NCI-H226 (cell line): ENCODE measurements around the gene STARD4.

Source experiments
- DNase-seq: peaks from one replicate; pipeline ENCODE4 v3.0.0-alpha.2; 2015

The STARD4 gene

DNA sequence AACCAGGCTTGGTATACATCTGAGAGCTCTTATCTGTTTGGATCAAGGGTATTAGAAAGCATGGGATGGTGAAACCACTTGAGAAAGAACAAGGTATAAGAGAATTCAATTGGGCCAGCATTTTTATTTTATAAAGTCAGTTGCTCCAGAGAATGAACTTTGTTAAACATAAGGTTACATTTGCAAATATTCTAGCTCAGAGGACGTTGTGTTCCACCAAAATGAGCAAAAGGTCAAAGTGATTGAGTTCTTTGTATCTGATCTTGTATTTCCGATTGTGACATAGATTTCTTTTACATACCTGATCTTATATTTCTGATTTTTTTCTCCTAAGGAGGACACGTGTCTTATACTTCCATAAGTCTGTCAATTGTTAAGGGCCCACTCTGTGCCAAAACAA, 8.6 kb upstream of the STARD4 start:
- DNase-seq = no peak

DNA sequence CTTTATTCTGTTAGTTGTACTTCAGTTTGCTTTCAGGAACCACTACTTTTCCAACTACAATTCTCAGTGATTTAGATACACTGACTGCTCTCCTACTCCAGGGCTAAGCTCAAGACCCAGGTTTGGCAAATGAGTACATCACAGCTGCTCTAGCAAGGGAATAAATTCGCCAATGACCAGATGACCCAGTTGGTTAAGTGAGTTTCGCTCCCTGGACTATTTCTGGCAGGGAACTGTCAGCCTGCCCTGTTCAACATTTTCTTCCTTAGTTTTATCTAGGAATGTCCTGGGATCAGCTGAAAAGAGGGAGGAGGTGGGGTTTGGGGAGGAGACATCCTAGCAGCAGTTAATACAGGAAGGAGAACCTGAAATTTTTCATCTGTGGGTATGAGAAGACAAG, 6.4 kb upstream of the STARD4 start:
- peak; percentile 16 for DNase-seq

DNA sequence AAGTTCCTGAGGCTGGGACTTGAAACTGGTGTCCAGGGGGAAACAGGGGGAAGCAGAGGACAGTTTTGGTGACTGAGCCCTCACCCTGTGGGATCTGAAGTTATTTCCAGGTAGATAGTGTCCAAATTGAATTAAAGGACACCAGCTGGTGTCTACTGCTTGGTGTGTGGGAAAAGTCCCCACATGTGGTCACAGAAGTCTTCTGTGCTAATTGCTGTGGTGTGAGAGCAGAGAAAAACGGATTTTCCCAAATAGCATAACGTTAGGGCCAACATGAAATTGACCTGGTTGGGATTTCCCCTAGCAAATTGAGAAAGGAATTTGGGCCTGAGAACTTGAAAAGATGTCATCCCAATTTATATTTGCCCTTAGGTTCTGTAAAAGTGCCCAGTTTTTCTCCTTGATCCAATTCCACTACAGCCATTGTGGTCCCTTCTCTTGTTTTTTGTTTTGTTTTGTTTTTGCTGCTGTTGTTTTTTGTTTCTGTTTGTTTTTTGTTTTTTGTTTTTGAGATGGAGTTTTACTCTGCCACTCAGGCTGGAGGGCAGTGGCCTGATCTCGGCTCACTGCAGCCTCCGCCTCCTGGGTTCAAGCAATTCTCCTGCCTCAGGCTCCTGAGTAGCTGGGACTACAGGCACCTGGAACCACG, 5.6 kb upstream of the STARD4 start:
- DNase-seq = no peak

DNA sequence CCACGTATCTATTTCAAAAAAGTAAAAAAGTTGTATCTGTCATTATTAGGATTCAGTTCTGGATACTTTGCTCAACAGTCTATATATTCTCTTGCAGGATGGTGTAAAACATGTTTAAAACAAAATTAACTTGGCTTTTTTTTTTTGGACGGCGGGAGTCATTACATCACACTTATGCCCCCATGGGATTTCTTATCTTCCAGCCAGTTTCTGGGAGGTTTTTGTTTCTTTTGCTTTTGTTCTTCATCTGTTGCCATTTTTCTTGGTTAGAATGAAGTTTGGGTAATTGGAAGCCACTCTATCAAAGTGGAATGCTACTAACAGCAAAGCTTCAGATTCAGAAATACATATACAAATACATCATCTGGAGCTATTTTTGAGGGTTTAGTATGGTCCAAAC, 1.8 kb upstream of the STARD4 start:
- no peak for DNase-seq

GRCh38 chr5:111513131-111513520, 791 bp upstream of the STARD4 start:
- DNase-seq = no peak

DNA sequence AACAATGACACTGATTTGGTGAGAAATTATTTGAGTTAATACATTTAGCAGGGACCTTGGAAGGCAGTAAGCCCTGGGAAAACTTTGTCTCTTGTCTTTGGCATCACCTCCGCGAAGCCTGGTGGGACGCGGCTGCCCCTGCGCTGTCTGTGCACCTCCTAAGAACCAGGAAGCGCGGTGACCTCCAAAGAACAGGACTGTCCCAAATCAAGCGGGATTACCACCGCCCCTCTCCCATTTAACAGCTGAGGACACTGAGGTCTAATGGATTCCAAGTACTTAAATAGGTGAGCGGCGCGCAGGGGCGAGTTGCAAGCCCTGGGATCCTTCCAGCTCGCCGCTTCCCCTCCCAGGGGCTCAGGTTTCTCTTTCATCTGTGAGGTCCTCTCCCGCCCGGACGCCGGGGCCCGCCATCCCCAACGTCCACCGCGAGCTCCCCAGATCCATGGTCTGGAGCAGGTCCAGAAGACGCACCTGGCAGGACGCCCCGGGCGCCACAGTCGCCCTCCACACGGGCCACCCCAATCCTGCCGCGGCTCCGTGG, 432 bp downstream of the STARD4 start:
- DNase-seq = peak; percentile 12

DNA sequence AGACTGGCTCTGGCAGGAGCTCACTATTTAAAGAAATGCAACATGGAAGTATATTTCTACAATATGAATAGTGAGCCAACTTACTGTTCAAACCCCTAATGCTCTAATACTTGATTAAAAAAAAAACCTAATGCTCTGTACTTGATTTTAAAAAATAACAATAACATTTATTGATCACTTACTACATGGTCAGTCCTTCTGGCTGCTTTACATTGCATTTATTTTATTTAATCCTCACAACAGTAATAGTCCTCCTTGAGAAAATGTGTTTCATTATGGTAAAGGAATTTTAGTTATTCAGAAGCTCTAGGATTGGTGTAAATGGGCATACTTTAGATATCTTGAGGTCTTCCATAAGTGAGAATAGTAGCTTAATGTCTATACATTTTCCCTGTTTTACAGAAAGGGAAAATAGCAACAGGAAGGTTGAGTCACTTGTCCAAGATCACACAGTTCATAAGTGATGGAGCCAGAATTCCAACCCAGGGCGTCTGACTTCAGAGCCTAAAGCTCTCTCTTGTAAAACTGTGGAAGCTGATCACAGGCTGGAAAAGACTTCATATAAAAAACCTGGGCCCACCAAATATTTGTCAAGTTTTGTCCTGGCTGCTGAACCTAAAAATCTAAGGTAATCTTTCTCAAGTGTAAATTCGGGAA, 1.0 kb downstream of the STARD4 start:
- DNase-seq = peak; percentile 13

- DNase-seq = no peak
These were observed 3.2 kb downstream of the STARD4 start for GRCh38 chr5:111509119-111509518.

DNA sequence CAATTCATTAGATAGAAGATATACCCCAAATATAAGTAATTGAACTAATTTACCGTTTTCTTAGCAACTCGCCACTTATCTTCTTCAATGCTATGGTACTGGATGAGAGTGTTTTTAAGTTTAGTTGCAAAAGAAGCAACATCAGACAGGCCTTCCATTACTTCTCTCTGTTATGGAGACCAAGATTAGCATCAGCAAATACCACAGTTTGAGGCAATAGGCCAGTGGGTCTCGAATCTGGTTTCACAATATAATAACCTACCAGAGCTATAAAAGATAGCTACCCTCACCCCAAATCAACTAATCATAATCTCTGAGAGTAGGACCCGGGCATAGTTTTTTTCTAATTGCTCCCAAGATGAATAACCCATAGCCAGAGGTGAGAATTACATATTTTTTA, 5.1 kb downstream of the STARD4 start:
- no peak for DNase-seq

DNA sequence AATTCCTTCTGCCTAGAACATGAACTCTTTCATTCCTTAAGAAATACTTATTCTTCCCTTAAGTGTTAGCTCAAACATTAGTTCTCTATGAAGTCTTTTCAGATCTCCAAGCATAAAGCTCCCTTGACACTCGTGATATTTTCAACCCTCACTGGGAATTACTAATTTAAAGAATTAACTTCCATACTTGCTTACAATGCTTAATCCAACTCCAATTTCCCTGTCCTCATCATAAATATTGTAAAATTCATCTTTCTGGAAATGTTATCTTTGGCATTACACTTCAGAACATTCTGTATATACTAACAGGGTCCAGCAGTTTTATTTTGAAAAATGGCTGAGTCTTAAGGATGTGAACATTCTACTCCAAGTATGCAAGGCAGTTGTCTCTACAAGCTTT, 7.2 kb downstream of the STARD4 start:
- DNase-seq = no peak

DNA sequence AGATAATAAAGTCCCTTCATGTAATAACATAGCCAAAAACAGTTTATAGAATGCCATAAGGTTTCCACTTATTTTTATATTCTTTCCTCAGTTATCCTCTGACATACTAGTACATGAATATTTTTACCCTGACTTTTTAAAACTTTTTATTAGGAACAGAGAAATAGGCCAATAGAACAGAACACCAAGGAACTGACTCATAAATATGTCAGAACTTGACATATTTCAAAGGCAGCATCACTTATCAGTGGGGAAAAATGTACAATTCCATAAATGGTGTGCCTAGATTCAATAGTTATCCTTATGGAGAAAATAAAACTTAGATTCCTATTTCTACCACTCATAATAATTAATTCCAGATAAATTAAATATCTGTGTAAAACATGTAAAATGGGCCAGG, 9.4 kb downstream of the STARD4 start:
- DNase-seq = no peak

DNA sequence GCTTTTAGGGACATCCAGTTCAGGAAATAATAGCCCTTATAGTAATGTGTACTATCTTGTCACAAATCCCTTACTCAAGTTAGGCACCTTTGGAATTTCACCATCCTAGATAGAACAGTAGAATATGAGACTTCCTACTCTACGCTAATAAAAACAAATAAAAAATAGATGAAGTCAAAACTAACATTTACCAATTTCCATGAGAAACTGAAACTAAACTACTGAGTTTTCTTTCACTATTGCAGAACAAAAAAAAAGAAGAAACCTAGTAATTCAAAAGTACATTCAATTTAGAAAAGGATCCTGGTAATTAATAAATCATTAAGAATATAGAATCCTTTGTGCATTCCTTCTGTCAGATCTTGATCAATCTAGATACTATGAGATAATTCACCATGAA, 14.0 kb downstream of the STARD4 start:
- no peak for DNase-seq

GRCh38 chr5:111495159-111495558, 17.2 kb downstream of the STARD4 start:
- DNase-seq = peak; percentile 33

GRCh38 chr5:111494355-111494999, 17.9 kb downstream of the STARD4 start:
- no peak for DNase-seq

DNA sequence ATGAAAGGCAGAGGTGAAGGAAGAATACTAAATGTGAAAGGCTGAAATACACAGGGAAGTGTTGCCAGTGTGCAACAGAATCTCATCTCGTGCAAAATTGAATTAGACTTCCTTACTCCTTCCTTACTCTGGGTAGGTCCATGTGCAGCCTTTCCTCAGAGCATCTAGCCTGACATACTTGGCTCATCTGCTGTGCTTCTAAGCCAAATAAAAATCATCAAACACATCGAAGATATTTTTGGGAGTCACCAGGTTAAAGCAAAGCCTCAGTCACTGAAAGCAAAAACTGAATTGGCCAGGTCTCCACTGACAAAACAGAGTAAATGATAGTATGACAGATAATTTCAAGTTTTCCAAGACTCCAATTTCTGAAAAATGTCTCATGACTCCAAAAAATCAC, 19.3 kb downstream of the STARD4 start:
- DNase-seq = no peak

DNA sequence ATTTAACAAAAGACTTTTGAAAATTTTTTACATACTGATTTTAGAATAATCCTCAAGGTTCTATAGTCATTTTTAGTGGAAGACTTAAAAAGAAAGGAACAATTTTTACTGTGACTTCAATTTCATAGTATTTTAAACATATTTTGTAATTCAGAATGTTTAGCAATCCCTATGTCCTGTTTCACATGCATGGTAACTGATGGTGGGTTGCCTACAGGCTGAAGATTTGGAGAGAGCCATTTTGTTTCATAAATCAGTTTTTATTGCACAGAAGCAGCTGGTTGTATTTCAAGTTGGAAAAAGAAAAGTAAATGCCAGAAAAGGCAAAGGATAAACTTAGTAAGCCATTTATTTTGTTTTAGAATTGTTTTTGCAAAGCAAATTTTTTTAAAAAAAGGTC, 24.0 kb downstream of the STARD4 start:
- no peak for DNase-seq

DNA sequence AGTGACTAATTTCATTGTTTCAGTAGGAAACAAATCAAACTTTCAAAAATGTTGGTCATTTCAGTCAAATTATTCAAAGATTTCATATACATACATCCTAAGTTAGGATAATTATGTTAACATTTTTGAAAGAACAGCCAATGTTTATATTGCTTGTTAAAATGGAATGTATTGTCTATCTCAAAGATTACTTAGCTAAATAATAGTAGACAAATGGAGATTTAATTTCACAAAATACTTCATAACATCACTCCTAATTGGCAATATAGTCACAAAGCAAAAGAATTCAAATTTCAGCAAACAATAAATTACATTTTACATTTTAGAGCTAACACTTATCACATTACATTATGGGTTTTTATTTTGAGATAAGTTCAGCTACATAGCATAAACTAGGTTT, 25.4 kb downstream of the STARD4 start:
- no peak for DNase-seq

GRCh38 chr5:111486055-111486454, 26.3 kb downstream of the STARD4 start:
- DNase-seq = no peak

- no peak for DNase-seq
These were observed 32.0 kb downstream of the STARD4 start for GRCh38 chr5:111480346-111480745.

DNA sequence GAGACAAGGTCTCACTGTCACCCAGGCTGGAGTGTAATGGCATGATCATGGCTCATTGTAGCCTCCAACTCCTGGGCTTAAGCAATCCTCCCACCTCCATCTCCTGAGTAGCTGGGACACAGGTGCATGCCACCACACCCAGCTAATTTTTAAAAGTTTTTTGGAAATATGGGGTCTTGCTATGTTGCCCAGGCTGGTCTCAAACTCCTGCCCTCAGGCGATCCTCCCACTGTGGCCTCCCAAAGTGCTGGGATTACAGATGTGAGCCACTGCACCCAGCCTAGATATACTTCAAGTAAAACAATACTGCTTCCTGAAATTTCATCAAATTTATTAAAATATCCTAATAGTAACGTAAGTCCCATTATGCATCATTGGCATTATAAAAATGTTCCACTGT, 33.4 kb downstream of the STARD4 start:
- DNase-seq = no peak

GRCh38 chr5:111478266-111478665, 34.1 kb downstream of the STARD4 start:
- no peak for DNase-seq

GRCh38 chr5:111472579-111472978, 39.8 kb downstream of the STARD4 start:
- no peak for DNase-seq

DNA sequence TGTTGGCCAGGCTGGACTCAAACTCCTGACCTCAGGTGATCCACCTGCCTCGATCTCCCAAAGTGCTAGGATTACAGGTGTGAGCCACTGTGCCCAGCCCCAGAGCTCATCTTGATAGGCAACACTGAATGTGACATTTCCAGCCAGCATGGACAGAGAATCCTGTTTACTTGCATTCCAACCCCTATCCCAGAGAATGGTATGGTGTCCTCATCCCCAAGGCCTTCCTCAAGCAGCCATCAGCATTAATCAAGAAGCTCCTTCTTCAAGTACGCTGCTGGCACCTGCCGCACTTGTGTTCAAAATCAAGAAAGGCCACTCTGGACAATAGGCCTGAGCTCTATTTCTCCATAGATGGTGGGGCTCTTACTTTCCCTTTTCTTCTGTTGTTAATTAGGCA, 40.2 kb downstream of the STARD4 start:
- DNase-seq = no peak

DNA sequence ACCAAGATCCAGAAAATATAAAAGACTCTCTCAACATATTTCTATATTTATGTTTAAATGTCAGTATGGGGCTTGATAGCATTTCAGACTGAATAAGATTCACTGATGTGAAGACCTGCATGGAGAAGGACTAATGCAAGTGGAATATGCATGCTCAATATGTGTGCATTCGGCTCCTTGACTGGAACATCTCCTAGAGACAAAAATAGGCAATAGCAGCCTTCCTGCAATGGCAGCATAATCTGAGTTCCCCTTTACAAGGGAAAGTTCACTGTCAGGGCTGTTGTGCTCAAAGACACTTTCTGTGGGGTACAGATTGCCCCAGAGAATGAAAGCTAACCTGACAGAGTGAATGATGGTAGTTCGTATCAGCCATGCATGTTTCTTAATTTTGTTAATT, 42.4 kb downstream of the STARD4 start:
- no peak for DNase-seq
